GM12878 (cell line): ENCODE data around the gene PTMA. TPM values are rescaled to one million over a fixed set of nuclear protein-coding genes. Genes with fewer than 3 reads are reported as not detected.
A peak's percentile ranks its signal among the peaks of the same experiment; 100 is the strongest.

ENCODE experiments used
- CEBPZ ChIP-seq: fragments of 150-350 bp; IDR thresholded peaks from 2 replicates; pipeline ENCODE4 v1.6.1; 2016; ENCODE audit warnings: low read depth, low read length
- CHD1 ChIP-seq: IDR thresholded peaks from 2 replicates; pipeline ENCODE4 v1.6.1; 2012; ENCODE audit warnings: low read depth, low read length, improper control_type of control experiment
- CREB1 ChIP-seq: IDR thresholded peaks from 2 replicates; pipeline ENCODE4 v1.6.1; 2012; ENCODE audit warnings: low read depth, mild to moderate bottlenecking, inconsistent platforms
- CREM ChIP-seq: IDR thresholded peaks from 2 replicates; pipeline ENCODE4 v1.6.1; 2014; ENCODE audit warnings: antibody characterized with exemption, low read depth
- IKZF1 ChIP-seq: fragments of 450-650 bp; conservative IDR thresholded peaks from 2 replicates; pipeline ENCODE4 v1.6.1; 2017; ENCODE audit warnings: antibody characterized with exemption, mild to moderate bottlenecking
- IRF5 ChIP-seq: fragments of 450-650 bp; IDR thresholded peaks from 2 replicates; pipeline ENCODE4 v1.6.1; 2017; ENCODE audit warnings: borderline replicate concordance
- JUNB ChIP-seq: IDR thresholded peaks from 2 replicates; pipeline ENCODE4 v1.6.1; 2016; ENCODE audit warnings: antibody characterized with exemption, mild to moderate bottlenecking
- NFIC ChIP-seq: IDR thresholded peaks from 2 replicates; pipeline ENCODE4 v1.6.1; 2012; ENCODE audit warnings: low read depth, mild to moderate bottlenecking, inconsistent platforms, low read length, moderate library complexity
- NFYB ChIP-seq: IDR thresholded peaks from 2 replicates; pipeline ENCODE4 v1.6.1; 2011; ENCODE audit warnings: low read depth, mild to moderate bottlenecking, low read length, improper control_type of control experiment, moderate library complexity; ENCODE audit not compliant: insufficient read depth
- RAD21 ChIP-seq: IDR thresholded peaks from 2 replicates; pipeline ENCODE4 v1.6.1; 2011; ENCODE audit warnings: mild to moderate bottlenecking, low read depth, low read length, moderate library complexity; ENCODE audit not compliant: insufficient read depth
- SIN3A ChIP-seq: IDR thresholded peaks from 2 replicates; pipeline ENCODE4 v1.6.1; 2012; ENCODE audit warnings: low read depth, low read length, improper control_type of control experiment
- SMAD5 ChIP-seq: IDR thresholded peaks from 2 replicates; pipeline ENCODE4 v1.6.1; 2016; ENCODE audit warnings: antibody characterized with exemption, low read depth
- SUZ12 ChIP-seq: fragments of 200-600 bp; sonication (generic); IDR thresholded peaks from one replicate; pipeline ENCODE4 v1.6.1; 2018; ENCODE audit warnings: antibody characterized with exemption, mild to moderate bottlenecking; ENCODE audit not compliant: unreplicated experiment
- USF1 ChIP-seq: IDR thresholded peaks from 2 replicates; pipeline ENCODE4 v1.6.1; 2011; ENCODE audit warnings: borderline replicate concordance, low read depth, mild to moderate bottlenecking, moderate library complexity, mixed read lengths, low read length; ENCODE audit not compliant: insufficient read depth; ENCODE audit errors: extremely low read length
- YBX1 ChIP-seq: fragments of 450-650 bp; IDR thresholded peaks from 2 replicates; pipeline ENCODE4 v1.6.1; 2016; ENCODE audit warnings: antibody characterized with exemption
- ZBTB40 ChIP-seq: fragments of 450-650 bp; IDR thresholded peaks from 2 replicates; pipeline ENCODE4 v1.6.1; 2016; ENCODE audit warnings: mild to moderate bottlenecking, moderate library complexity, borderline replicate concordance
- ZNF217 ChIP-seq: fragments of 450-650 bp; IDR thresholded peaks from 2 replicates; pipeline ENCODE4 v1.6.1; 2017; ENCODE audit warnings: antibody characterized with exemption, mild to moderate bottlenecking
- ZNF384 ChIP-seq: IDR thresholded peaks from 2 replicates; pipeline ENCODE4 v1.6.1; 2012; ENCODE audit warnings: low read depth, mild to moderate bottlenecking, low read length, improper control_type of control experiment, borderline replicate concordance
- polyA plus RNA-seq, 11 experiments: library from polyadenylated mRNA; depleted of rRNA in 4 of 11; unstranded in 6 of 11; stranded (reverse) in 5 of 11; fragments of >200 nt; fragmentation: Nextera tagmentation in 4 of 11; fragmentation: Illumina TruSeq in 1 of 11; extraction: Ambion mirVana in 4 of 11; extraction: Trizol in 1 of 11; gene quantifications; 1 replicate in 1 of 11; 2 replicates in 10 of 11; pipeline versions ENCODE4 v1.2.1 to v1.2.3, GENCODE V29; 2011 to 2016; ENCODE audit warnings: inconsistent platforms in 2 of 11, missing spikeins in 2 of 11, low read depth in 1 of 11
- total RNA-seq, 4 experiments: library from RNA; depleted of rRNA in 3 of 4; stranded (reverse); fragments of >200 nt in 3 of 4; fragmentation: Illumina TruSeq in 1 of 4; extraction: Trizol in 1 of 4; gene quantifications; 2 replicates each; pipeline versions ENCODE4 v1.2.1 to v1.2.3, GENCODE V29; 2013 to 2021

Gene PTMA
- total and polyA plus RNA-seq, 10 of the 15 experiments (the other 5 are each of a cell fraction or from before 2014, with no cell fraction given) = 1,144 to 5,018 (median 3,464) TPM

GRCh38 chr2:231687133-231687852 lies 21.0 kb upstream of the PTMA start (continued):
- TF ChIP-seq ZBTB40 (no peak), YBX1 (no peak), SIN3A (no peak), SUZ12 (no peak), NFYB (no peak), IRF5 (no peak), USF1 (peak; percentile 83), CREM (no peak), CEBPZ (no peak), ZNF384 (no peak), RAD21 (peak; percentile 65), NFIC (no peak), CHD1 (no peak), IKZF1 (peak; percentile 47), JUNB (no peak), SMAD5 (no peak), ZNF217 (no peak), CREB1 (no peak)
